Gastroesophageal sphincter (tissue), 4 donors: ENCODE results near the gene GABBR2. TPM values are rescaled to one million over a fixed set of nuclear protein-coding genes. Genes with fewer than 3 reads are reported as not detected.

ENCODE experiments used
- ATAC-seq: fragments of 150-250 bp; one replicate; pipeline ENCODE4 v1.9.1; 2016; ENCODE audit warnings: mild to moderate bottlenecking, moderate library complexity
- H3K27ac ChIP-seq, 4 donors: fragments of 200-600 bp; sonication (generic) in 3 of 4; 1 replicate in 3 of 4; 2 replicates in 1 of 4; pipeline ENCODE4 v1.5.1; 2016 to 2019
- H3K27me3 ChIP-seq: fragments of 200-600 bp; sonication (generic); one replicate; pipeline ENCODE4 v1.5.1; 2019
- H3K36me3 ChIP-seq, 2 donors: fragments of 200-600 bp; sonication (generic); one replicate each; pipeline ENCODE4 v1.5.1; 2019; ENCODE audit warnings: control low read depth in 1 of 2
- H3K4me1 ChIP-seq, 3 donors: fragments of 200-600 bp; sonication (generic); 1 replicate in 2 of 3; 2 replicates in 1 of 3; pipeline ENCODE4 v1.5.1; 2016 to 2019; ENCODE audit warnings: control low read depth in 2 of 3
- H3K4me3 ChIP-seq, 2 donors: fragments of 200-600 bp; sonication (generic); one replicate each; pipeline ENCODE4 v1.5.1; 2019; ENCODE audit warnings: mild to moderate bottlenecking in 1 of 2, moderate library complexity in 1 of 2
- H3K9me3 ChIP-seq, 3 donors: fragments of 200-600 bp; sonication (generic); one replicate each; pipeline ENCODE4 v1.5.1; 2017 to 2019; ENCODE audit warnings: control low read depth in 2 of 3
- EP300 ChIP-seq: sonication (generic); formaldehyde crosslinking; IDR thresholded peaks from one replicate; pipeline ENCODE4 v1.6.1; 2017; ENCODE audit warnings: antibody characterized with exemption, mild to moderate bottlenecking
- POLR2A ChIP-seq, 2 donors: fragments of 450-650 bp; IDR thresholded peaks; one replicate each; pipeline ENCODE4 v1.6.1; 2017; ENCODE audit warnings: antibody characterized with exemption in 2 of 2, mild to moderate bottlenecking in 2 of 2, moderate library complexity in 1 of 2
- POLR2AphosphoS5 ChIP-seq: sonication (generic); formaldehyde crosslinking; IDR thresholded peaks from one replicate; pipeline ENCODE4 v1.6.1; 2017; ENCODE audit warnings: antibody characterized with exemption
- WGBS, 2 donors: methylation state at CpG; one replicate each; pipeline ENCODE4 v1.1.5; 2018; ENCODE audit warnings: low coverage in 1 of 2; 5-methylcytosine and 5-hydroxymethylcytosine counted together
- total RNA-seq, 4 donors: library from RNA; depleted of rRNA; stranded (reverse); fragments of >200 nt; gene quantifications; one replicate each; pipeline ENCODE4 v1.1.0, GENCODE V29; 2016
- TF ChIP-seq, protein P1 (sequence below), 4 experiments: fragments of 200-600 bp in 2 of 4; fragments of 450-650 bp in 2 of 4; sonication (generic) in 1 of 4; IDR thresholded peaks; one replicate each; pipeline ENCODE4 v1.5.1; 2017 to 2019; ENCODE audit warnings: antibody characterized with exemption in 4 of 4, mild to moderate bottlenecking in 2 of 4, moderate library complexity in 2 of 4

GABBR2 gene
- total RNA-seq, 4 donors from 2014 or later, result 0.04 to 0.25 TPM; not detected in 2

DNA sequence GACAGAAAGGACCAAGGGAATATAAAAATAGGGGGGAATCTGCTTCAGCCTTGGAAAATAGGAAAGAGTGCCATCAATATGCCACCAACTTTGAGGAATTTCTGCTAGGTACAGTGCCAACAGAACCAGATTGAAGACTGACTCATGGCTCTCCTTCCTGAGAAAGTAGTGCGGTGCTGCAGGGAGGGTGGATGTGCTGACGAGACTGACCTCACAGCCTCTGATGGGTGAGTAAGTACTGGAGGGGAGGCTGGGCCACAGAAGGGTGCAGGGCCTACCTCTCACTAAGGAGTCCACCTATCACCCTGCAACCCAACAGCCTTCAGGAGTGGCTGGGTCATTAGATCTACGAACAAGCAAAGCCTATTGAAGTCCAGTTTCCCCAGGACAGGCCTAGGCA lies 187.6 kb downstream of the GABBR2 start:
- Histone ChIP-seq H3K27me3 (peaks cover under 1% of the 10 kb centered on the region), H3K36me3 (no peaks in the 10 kb centered on the region), H3K9me3 (peaks cover 0 to 7% (median 0%) of the 10 kb centered on the region in 3 donors), H3K4me1 (no peaks in the 10 kb centered on the region), H3K4me3 (no peak overlapping the region), H3K27ac (no peak overlapping the region)
- WGBS, 2 donors, result 60 to 71% methylated on average over 1 to 3 of the region's 3 CpGs
- no peak for TF ChIP-seq POLR2A (IDR thresholded peaks at IDR 0.05)
- TF ChIP-seq, protein P1, sequence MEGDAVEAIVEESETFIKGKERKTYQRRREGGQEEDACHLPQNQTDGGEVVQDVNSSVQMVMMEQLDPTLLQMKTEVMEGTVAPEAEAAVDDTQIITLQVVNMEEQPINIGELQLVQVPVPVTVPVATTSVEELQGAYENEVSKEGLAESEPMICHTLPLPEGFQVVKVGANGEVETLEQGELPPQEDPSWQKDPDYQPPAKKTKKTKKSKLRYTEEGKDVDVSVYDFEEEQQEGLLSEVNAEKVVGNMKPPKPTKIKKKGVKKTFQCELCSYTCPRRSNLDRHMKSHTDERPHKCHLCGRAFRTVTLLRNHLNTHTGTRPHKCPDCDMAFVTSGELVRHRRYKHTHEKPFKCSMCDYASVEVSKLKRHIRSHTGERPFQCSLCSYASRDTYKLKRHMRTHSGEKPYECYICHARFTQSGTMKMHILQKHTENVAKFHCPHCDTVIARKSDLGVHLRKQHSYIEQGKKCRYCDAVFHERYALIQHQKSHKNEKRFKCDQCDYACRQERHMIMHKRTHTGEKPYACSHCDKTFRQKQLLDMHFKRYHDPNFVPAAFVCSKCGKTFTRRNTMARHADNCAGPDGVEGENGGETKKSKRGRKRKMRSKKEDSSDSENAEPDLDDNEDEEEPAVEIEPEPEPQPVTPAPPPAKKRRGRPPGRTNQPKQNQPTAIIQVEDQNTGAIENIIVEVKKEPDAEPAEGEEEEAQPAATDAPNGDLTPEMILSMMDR (IDR thresholded peaks at IDR 0.05), result no peak
- no peak for TF ChIP-seq EP300
- TF ChIP-seq POLR2AphosphoS5, result no peak
- no peak for ATAC-seq

DNA sequence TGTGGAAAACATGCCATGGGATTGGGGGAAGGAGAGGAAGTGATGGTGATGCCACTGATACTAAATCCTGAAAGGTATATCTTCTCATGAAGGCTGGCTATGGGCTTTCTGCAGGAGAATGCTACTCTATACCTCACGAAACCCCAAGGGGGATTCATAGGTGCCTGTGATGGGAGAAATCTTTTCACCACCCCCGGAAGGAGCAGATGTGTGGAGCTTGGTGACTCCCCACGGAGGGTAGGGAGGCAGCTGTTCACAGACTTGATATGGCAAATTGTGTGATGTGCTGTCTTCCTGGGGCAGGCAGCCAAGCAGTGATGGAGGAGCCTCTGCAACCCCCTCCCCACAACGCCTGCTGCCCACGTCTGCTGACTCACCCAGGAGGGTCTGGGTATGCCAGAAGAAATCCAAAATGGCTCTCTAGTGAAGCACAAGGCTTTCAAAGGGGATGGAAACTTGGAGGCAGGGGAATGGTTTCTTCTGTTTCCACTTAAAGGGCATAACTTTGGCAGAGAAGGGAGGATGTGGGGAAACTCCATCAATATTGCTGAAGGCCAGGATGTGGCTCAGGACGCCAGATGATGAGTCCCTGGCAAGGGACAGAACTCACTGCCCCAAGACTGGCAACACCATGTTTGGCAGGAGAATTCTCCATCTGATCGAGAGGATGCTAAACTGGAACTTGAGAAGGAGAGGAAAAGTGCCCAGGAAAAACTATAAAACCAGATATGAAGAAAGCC lies 188.3 kb downstream of the GABBR2 start:
- H3K9me3 ChIP-seq, result peaks cover 0 to 7% (median 0%) of the 10 kb centered on the region in 3 donors
- H3K36me3 ChIP-seq, result no peaks in the 10 kb centered on the region
- H3K27me3 ChIP-seq, result no peaks in the 10 kb centered on the region
- ATAC-seq, result no peak
- H3K4me1 ChIP-seq, result no peaks in the 10 kb centered on the region
- 45 to 82% methylated on average over 2 to 3 of the region's 7 CpGs for WGBS, 2 donors
- TF ChIP-seq, protein P1 (IDR thresholded peaks at IDR 0.05), result no peak
- no peak for TF ChIP-seq POLR2AphosphoS5
- TF ChIP-seq POLR2A (IDR thresholded peaks at IDR 0.05), result no peak
- TF ChIP-seq EP300, result no peak
- no peak overlapping the region for H3K27ac ChIP-seq
- no peak overlapping the region for H3K4me3 ChIP-seq

DNA sequence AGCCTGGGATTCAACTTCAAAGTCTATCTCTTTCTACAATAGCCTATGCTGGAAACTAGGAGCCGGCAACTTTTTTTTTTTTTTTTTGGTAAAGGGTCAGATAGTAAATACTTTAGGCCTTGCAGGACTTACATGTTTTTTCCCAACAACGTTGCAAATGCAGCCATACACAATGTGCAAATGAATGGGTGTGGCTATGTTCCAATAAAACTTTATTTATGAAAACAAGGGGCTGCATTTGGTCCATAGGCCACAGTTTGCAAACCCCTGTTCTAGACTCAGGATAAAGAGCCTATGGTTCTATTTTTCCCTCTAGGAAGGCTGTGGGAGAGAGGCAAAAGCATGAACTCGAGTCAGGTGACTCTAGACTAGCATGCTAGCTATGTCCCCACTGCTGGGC lies 189.1 kb downstream of the GABBR2 start:
- TF ChIP-seq POLR2AphosphoS5 (no peak), POLR2A (IDR thresholded peaks at IDR 0.05) (no peak), EP300 (no peak)
- TF ChIP-seq, protein P1 (IDR thresholded peaks at IDR 0.05), result no peak
- H3K36me3 ChIP-seq, result no peaks in the 10 kb centered on the region
- no peaks in the 10 kb centered on the region for H3K27me3 ChIP-seq
- no peak for ATAC-seq
- no peak overlapping the region for H3K4me3 ChIP-seq
- peaks cover 0 to 14% (median 0%) of the 10 kb centered on the region in 3 donors for H3K9me3 ChIP-seq
- no peaks in the 10 kb centered on the region for H3K4me1 ChIP-seq
- 64 to 80% methylated on average over 2 to 3 of the region's 3 CpGs for WGBS, 2 donors
- H3K27ac ChIP-seq, result no peak overlapping the region

DNA sequence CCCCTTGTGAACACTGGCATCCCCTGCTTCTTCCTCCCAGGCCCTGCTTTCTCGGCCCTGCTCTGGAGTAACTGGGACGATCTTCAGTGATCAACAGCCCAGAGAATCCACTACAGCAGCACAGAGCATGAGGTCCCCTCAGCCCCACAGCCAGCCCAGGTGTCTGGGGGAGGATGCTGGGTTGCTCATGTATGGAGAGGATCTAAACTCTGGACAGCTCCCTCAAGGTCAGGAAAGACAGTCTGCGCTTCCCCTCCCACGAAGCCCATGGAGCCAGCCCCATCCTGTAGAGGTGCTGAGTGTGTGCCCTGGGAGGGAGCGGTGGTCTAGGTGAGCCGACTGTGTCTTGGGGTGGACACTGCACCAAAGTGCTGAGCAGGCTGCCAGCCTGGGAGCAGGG lies 190.2 kb downstream of the GABBR2 start:
- H3K4me1 ChIP-seq, result no peaks in the 10 kb centered on the region
- WGBS, 2 donors, result 60 to 70% methylated on average over 1 to 4 of the region's 6 CpGs
- no peaks in the 10 kb centered on the region for H3K27me3 ChIP-seq
- peaks cover 0 to 15% (median 0%) of the 10 kb centered on the region in 3 donors for H3K9me3 ChIP-seq
- ATAC-seq, result no peak
- no peak overlapping the region for H3K27ac ChIP-seq
- no peak overlapping the region for H3K4me3 ChIP-seq
- TF ChIP-seq, protein P1 (IDR thresholded peaks at IDR 0.05), result no peak
- TF ChIP-seq EP300 (no peak), POLR2A (IDR thresholded peaks at IDR 0.05) (no peak), POLR2AphosphoS5 (no peak)
- H3K36me3 ChIP-seq, result no peaks in the 10 kb centered on the region

DNA sequence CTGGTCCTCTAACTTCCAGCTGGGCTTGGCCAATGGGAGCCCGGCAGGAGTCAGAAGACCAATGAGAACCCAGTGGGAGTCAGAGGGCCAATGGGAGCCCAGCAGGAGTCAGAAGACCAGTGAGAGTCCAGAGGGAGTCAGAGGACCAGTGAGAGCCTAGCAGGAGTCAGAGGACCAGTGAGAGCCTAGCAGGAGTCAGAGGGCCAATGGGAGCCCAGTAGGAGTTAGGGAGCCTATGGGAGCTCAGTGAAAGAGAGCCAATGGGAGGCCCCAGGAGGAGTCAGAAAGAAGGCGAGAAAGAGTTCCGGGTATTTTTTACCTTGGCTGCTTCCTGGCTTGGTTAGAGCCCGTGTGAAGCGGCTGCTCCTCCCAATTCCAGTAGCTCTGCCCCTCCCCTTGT lies 191.0 kb downstream of the GABBR2 start:
- no peak for ATAC-seq

More for the DNA sequence above, 191.0 kb downstream of the GABBR2 start:
- no peaks in the 10 kb centered on the region for H3K27me3 ChIP-seq
- H3K9me3 ChIP-seq, result peaks cover 0 to 15% (median 0%) of the 10 kb centered on the region in 3 donors
- no peak overlapping the region for H3K27ac ChIP-seq
- TF ChIP-seq, protein P1 (IDR thresholded peaks at IDR 0.05), result no peak
- TF ChIP-seq POLR2AphosphoS5, result no peak
- TF ChIP-seq EP300, result no peak
- no peak for TF ChIP-seq POLR2A (IDR thresholded peaks at IDR 0.05)
- H3K4me1 ChIP-seq, result no peaks in the 10 kb centered on the region
- WGBS, 2 donors, result 70 to 74% methylated on average over 4 of the region's 5 CpGs
- no peaks in the 10 kb centered on the region for H3K36me3 ChIP-seq
- H3K4me3 ChIP-seq, result no peak overlapping the region
